PFSK-1 (cell line): ENCODE results near the gene TEX2.

Source experiments
- POLR2AphosphoS5 ChIP-seq: IDR thresholded peaks from 2 replicates; pipeline ENCODE4 v1.6.1; 2012; ENCODE audit warnings: low read depth, mild to moderate bottlenecking, control low read depth, low read length, moderate library complexity
- SIN3A ChIP-seq: IDR thresholded peaks from 2 replicates; pipeline ENCODE4 v1.6.1; 2012; ENCODE audit warnings: mild to moderate bottlenecking, low read length, moderate library complexity, borderline replicate concordance; ENCODE audit not compliant: insufficient read depth
- TAF1 ChIP-seq: IDR thresholded peaks from 2 replicates; pipeline ENCODE4 v1.6.1; 2012; ENCODE audit warnings: low read length, control low read depth, borderline replicate concordance; ENCODE audit not compliant: insufficient read depth
- TF ChIP-seq, protein P1 (sequence below), 2 experiments: IDR thresholded peaks; 2 replicates each; pipeline versions ENCODE4 v1.6.1 to v1.8.0; 2011 to 2012; ENCODE audit warnings: low read depth in 2 of 2, low read length in 2 of 2, control low read depth in 1 of 2, inconsistent platforms in 1 of 2, mild to moderate bottlenecking in 1 of 2, moderate library complexity in 1 of 2; ENCODE audit not compliant: insufficient read depth in 1 of 2

GRCh38 chr17:64255764-64256163, 7.3 kb downstream of the TEX2 start:
- TF ChIP-seq, protein P1, sequence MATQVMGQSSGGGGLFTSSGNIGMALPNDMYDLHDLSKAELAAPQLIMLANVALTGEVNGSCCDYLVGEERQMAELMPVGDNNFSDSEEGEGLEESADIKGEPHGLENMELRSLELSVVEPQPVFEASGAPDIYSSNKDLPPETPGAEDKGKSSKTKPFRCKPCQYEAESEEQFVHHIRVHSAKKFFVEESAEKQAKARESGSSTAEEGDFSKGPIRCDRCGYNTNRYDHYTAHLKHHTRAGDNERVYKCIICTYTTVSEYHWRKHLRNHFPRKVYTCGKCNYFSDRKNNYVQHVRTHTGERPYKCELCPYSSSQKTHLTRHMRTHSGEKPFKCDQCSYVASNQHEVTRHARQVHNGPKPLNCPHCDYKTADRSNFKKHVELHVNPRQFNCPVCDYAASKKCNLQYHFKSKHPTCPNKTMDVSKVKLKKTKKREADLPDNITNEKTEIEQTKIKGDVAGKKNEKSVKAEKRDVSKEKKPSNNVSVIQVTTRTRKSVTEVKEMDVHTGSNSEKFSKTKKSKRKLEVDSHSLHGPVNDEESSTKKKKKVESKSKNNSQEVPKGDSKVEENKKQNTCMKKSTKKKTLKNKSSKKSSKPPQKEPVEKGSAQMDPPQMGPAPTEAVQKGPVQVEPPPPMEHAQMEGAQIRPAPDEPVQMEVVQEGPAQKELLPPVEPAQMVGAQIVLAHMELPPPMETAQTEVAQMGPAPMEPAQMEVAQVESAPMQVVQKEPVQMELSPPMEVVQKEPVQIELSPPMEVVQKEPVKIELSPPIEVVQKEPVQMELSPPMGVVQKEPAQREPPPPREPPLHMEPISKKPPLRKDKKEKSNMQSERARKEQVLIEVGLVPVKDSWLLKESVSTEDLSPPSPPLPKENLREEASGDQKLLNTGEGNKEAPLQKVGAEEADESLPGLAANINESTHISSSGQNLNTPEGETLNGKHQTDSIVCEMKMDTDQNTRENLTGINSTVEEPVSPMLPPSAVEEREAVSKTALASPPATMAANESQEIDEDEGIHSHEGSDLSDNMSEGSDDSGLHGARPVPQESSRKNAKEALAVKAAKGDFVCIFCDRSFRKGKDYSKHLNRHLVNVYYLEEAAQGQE (IDR thresholded peaks at IDR 0.05; ENCODE audit: insufficient read depth in 1 of 2, low read depth in 2 of 2, low read length in 2 of 2), result no peak
- TF ChIP-seq SIN3A, result no peak
- TF ChIP-seq POLR2AphosphoS5, result no peak
- TF ChIP-seq TAF1, result no peak
